ENCODE results near the gene AOC2. TPM values are rescaled to one million over a fixed set of nuclear protein-coding genes. Genes with fewer than 3 reads are reported as not detected.

AOC2 gene
- total and polyA plus RNA-seq, 2 of the 13 experiments (the other 11 are each of a cell fraction or from before 2014, with no cell fraction given) = 1.2 to 3.3 TPM

GRCh38 chr17:42853968-42854790 lies 9.8 kb downstream of the AOC2 start (continued):
- TF ChIP-seq, protein P1, sequence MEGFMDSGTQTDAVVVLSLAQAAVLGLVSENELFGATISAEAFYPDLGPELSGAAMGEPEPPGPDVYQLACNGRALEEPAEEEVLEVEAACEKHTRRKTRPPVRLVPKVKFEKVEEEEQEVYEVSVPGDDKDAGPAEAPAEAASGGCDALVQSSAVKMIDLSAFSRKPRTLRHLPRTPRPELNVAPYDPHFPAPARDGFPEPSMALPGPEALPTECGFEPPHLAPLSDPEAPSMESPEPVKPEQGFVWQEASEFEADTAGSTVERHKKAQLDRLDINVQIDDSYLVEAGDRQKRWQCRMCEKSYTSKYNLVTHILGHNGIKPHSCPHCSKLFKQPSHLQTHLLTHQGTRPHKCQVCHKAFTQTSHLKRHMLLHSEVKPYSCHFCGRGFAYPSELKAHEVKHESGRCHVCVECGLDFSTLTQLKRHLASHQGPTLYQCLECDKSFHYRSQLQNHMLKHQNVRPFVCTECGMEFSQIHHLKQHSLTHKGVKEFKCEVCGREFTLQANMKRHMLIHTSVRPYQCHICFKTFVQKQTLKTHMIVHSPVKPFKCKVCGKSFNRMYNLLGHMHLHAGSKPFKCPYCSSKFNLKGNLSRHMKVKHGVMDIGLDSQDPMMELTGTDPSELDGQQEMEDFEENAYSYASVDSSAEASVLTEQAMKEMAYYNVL (CRISPR knock-in tag; IDR thresholded peaks at IDR 0.05; ENCODE audit: borderline replicate concordance) = peak; percentile 86
- TF ChIP-seq NR3C1 (CRISPR knock-in tag; IDR thresholded peaks at IDR 0.05) (no peak), ZNF496 (CRISPR knock-in tag; IDR thresholded peaks at IDR 0.05; ENCODE audit: insufficient replicate concordance) (no peak), ZNF549 (CRISPR knock-in tag; IDR thresholded peaks at IDR 0.05) (no peak), ZNF30 (CRISPR knock-in tag; IDR thresholded peaks at IDR 0.05) (0 out of 2 replicates have a peak, but pooled peaks have one; percentile 57), HNRNPL (IDR thresholded peaks at IDR 0.05; ENCODE audit: low read depth, low read length) (peak; percentile 63; the same call in 1 of the 2 replicates), GZF1 (CRISPR knock-in tag; IDR thresholded peaks at IDR 0.05) (peak; percentile 21; the same call in 1 of the 2 replicates), GABPA (IDR thresholded peaks at IDR 0.05; ENCODE audit: low read depth, low read length) (peak; percentile 44), GABPA (CRISPR knock-in tag; IDR thresholded peaks at IDR 0.05; ENCODE audit: low read depth) (peak; percentile 80), MEIS1 (CRISPR knock-in tag; IDR thresholded peaks at IDR 0.05; ENCODE audit: borderline replicate concordance) (peak; percentile 45; the same call in 1 of the 2 replicates), ZNF672 (CRISPR knock-in tag; IDR thresholded peaks at IDR 0.05) (no peak), HMG20B (CRISPR knock-in tag; conservative IDR thresholded peaks at IDR 0.05) (0 out of 2 replicates have a peak, but pooled peaks have one; percentile 22), ZFY (CRISPR knock-in tag; IDR thresholded peaks at IDR 0.05) (peak; percentile 69), ZNF430 (CRISPR knock-in tag; IDR thresholded peaks at IDR 0.05) (peak; percentile 71; the same call in 1 of the 2 replicates), ZNF713 (CRISPR knock-in tag; IDR thresholded peaks at IDR 0.05) (peak; percentile 93; the same call in 1 of the 2 replicates), ZNF780A (CRISPR knock-in tag; IDR thresholded peaks at IDR 0.05) (no peak), ZBTB38 (CRISPR knock-in tag; IDR thresholded peaks at IDR 0.05) (peak; percentile 96), ZMAT3 (CRISPR knock-in tag; conservative IDR thresholded peaks at IDR 0.05) (peak; percentile 91; the same call in 1 of the 2 replicates), NONO (IDR thresholded peaks at IDR 0.05) (no peak), NONO (CRISPR knock-in tag; conservative IDR thresholded peaks at IDR 0.05) (peak; percentile 56), ZNF652 (CRISPR knock-in tag; IDR thresholded peaks at IDR 0.05; ENCODE audit: borderline replicate concordance, low read depth) (no peak), SIN3A (IDR thresholded peaks at IDR 0.05; ENCODE audit: borderline replicate concordance, low read depth, low read length) (peak; percentile 8; the same call in 1 of the 2 replicates)
- TF ChIP-seq, protein P2, sequence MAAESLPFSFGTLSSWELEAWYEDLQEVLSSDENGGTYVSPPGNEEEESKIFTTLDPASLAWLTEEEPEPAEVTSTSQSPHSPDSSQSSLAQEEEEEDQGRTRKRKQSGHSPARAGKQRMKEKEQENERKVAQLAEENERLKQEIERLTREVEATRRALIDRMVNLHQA (CRISPR knock-in tag; IDR thresholded peaks at IDR 0.05) = no peak
- TF ChIP-seq, protein P3, sequence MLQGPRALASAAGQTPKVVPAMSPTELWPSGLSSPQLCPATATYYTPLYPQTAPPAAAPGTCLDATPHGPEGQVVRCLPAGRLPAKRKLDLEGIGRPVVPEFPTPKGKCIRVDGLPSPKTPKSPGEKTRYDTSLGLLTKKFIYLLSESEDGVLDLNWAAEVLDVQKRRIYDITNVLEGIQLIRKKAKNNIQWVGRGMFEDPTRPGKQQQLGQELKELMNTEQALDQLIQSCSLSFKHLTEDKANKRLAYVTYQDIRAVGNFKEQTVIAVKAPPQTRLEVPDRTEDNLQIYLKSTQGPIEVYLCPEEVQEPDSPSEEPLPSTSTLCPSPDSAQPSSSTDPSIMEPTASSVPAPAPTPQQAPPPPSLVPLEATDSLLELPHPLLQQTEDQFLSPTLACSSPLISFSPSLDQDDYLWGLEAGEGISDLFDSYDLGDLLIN (CRISPR knock-in tag; IDR thresholded peaks at IDR 0.05; ENCODE audit: borderline replicate concordance) = 0 out of 2 replicates have a peak, but pooled peaks have one; percentile 50
- TF ChIP-seq, protein P4, sequence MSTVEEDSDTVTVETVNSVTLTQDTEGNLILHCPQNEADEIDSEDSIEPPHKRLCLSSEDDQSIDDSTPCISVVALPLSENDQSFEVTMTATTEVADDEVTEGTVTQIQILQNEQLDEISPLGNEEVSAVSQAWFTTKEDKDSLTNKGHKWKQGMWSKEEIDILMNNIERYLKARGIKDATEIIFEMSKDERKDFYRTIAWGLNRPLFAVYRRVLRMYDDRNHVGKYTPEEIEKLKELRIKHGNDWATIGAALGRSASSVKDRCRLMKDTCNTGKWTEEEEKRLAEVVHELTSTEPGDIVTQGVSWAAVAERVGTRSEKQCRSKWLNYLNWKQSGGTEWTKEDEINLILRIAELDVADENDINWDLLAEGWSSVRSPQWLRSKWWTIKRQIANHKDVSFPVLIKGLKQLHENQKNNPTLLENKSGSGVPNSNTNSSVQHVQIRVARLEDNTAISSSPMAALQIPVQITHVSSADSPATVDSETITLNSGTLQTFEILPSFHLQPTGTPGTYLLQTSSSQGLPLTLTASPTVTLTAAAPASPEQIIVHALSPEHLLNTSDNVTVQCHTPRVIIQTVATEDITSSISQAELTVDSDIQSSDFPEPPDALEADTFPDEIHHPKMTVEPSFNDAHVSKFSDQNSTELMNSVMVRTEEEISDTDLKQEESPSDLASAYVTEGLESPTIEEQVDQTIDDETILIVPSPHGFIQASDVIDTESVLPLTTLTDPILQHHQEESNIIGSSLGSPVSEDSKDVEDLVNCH (CRISPR knock-in tag; IDR thresholded peaks at IDR 0.05) = 0 out of 2 replicates have a peak, but pooled peaks have one; percentile 56

All from HepG2 (cell line).